GM21619 (cell line): Measurements from ENCODE around the gene RAB30.

Experiments used
- ATAC-seq: cut with Tn5 transposase; IDR thresholded peaks from one replicate; pipeline ENCODE4 v1.9.1; 2021; ENCODE audit not compliant: unreplicated experiment

Gene RAB30, protein sequence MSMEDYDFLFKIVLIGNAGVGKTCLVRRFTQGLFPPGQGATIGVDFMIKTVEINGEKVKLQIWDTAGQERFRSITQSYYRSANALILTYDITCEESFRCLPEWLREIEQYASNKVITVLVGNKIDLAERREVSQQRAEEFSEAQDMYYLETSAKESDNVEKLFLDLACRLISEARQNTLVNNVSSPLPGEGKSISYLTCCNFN

DNA sequence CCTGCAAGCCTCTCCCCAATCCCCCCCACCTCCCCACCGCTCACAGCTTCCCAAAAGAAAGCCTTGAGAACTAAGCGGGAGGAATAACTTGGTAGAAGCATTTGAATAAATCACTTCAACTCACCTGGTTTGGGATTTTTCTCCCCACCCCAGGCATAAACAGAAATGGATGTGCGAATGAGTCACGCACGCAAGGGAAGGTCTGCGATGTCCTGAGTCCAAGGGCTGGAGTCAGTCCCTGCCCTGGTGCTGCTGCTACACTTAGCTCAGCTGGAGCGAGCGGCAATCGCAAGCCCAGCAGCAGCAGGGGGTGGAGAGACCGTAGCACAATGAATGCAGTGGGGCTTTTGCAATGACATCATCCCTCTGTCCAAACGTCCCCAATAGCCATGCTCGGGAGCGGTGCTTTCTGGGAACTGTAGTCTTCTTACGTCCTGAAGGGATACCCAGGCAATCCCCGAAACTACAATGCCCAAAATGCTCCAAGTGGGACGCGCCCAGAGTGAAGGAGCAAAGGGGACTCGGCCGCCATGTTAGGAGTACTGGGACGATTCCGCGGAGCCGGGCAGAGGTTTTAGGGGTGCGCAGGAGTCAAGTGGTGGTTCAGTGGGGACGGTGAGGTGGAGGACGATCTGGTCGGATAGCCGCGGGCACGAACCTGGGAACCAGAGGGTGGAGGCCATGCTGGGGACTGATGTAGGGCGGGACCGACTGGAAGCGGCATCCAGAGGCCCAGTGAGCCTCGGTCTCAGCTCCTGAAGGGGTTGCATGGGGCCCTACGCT, at the start of gene RAB30:
Gene RAB30, minus strand, starts transcription at position 331 of the 783 bp plus-strand sequence. CDS start 74,581 bp downstream, outside the sequence.
- peak; percentile 98 for ATAC-seq

DNA sequence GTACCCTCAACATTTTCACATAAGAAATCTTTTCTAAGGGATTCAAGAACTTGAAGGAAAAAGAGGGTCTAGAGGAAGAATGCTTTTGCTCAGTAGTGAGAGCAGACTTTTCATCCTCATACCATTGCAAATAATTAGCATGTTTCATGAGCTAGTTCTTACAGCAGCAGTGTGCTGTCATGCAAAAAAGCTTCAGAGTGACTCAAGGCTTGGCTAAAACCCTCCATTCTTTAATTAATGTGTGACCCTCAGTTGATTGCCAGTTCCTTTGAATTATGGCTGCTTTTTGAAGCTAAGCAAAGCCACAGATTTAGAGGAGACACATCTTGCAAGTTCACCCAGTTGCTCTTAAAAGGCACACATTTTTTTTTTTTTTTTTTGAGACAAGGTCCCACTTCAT, 48.6 kb upstream of the RAB30 start:
- ATAC-seq = no peak

DNA sequence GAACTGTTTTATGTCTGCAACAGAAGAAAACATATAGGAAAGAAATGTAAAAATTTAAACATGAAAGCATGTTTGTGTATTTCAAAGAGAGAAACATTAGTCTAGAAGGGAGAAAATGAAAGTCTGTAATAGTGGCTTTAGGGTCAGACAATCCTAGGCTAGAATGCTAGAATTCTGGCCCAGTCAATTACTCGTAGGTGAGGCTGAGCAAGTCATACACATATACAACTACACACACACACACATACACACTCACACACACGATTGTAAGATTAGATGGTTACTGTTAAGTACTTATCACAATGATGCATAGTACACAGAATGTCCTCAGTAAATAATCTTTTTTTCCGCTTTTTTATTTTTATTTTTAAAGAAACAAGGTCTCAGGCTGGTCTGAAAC, 47.5 kb upstream of the RAB30 start:
- no peak for ATAC-seq

DNA sequence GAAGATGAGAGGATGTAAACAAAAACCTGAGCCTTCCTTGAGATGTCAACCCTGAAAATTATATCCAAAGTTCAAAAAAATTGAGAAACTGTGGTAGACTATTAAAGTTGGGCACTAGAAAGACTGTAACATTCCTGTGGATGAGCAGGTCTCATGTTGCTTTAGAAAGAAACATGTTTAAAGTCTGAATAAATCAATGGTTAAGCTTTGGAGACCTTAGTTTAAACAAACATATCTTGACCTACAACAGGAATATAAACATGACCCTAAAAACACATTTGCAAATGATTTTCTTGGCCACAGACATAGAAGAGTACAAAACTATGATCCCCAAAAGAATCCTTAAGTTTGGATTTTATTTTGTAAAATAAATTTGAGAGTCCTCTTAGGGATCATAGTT, 47.1 kb upstream of the RAB30 start:
- ATAC-seq = no peak

DNA sequence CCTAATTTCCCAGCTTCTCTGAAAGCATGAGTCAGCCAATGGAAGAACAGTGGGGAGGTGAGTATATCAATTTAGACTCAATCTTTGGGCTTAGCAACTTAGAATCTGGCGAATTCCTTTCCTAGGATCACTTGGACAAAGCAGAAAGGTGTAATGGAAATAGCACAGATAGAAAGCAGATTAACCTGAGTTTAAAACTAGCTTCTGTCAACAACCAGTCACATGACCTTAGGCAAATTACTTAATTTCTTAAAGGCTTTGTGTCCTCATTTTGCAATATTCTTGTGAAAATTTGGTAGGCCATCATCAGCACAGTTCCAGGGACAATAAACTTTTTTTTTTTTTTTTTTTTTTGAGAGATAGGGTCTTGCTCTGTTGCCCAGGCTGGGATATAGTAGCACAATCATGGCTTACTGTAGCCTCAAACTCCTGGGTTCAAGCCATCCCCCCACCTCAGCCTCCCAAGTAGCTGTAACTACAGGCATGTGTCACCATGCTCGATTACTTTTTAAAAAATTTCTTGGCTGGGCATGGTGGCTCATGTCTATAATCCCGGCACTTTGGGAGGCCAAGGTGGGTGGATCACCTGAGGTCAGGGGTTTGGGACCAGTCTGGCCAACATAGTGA, 44.4 kb upstream of the RAB30 start:
- no peak for ATAC-seq

DNA sequence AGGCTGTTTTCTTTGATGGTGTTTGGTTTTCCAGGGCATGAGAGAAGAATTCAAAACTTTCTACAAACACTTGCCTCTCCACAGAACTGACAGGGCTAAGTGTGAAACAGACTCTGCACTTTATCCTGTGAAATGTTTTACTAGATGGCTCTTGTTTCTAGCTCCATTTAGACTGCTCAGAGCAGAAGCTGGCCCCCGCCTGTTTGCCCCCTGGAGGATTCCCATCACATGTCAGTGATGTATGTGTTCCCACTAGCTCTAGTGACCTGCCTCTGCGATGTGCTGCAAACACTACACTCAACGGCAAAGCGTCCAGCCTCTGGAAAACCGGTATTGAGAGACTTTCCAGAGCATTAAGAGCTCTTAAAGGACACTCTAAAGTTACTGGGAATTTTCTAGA, 43.9 kb upstream of the RAB30 start:
- ATAC-seq = no peak

DNA sequence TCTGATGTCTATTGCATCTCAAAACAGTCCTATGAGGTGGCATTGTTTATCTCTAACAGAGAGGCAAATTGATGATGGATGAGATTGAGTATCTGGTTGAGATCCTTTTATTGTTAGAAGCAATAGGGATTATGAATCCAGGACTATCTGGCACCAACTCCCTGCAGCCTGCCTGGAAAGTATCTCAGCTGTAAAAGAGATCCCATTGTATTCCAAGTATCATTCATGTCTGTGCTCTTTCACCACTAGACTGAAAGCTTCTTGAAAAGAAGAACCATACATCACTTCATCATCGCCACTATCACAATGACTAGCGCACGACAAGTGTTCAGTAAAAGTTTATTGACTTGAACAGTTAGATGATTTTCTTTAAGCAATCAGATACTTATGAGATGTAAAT, 43.3 kb upstream of the RAB30 start:
- ATAC-seq = no peak

DNA sequence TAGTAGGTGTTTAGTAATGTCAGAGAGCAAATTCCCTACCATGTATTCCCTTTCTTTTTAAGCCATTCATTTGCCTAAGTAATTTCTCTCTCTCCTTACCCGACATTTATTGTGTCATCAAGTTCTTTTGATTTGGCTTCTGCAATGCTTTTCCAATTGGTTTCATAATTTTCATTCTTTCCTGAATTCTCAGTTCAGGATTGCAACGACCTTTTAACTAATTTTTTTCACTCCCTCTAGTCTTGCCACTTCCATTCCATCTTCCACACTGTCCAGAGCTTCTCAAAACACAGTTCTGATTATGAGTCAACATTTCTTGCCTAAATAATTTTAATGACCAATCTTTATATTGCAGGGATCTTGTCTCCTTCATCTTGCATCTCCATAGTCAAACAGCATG, 41.2 kb upstream of the RAB30 start:
- ATAC-seq = no peak

DNA sequence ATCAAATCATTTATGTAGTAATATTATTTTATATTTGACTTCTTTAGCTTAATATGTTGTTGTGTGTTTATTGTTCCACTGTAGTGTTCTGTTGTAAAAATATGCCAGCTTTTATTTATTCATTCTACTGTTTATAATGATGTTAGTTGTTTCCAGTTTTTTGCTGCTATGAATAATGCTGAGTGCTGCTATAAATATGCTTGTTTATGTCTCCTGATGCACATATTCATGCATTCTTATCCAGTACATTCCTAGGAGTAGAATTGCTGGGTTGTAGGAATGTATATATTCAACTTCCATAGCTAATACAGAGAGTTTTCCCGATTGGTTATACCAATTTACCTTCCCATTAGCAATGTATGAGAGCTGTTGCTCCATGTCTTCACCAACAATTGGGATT, 33.5 kb upstream of the RAB30 start:
- no peak for ATAC-seq

DNA sequence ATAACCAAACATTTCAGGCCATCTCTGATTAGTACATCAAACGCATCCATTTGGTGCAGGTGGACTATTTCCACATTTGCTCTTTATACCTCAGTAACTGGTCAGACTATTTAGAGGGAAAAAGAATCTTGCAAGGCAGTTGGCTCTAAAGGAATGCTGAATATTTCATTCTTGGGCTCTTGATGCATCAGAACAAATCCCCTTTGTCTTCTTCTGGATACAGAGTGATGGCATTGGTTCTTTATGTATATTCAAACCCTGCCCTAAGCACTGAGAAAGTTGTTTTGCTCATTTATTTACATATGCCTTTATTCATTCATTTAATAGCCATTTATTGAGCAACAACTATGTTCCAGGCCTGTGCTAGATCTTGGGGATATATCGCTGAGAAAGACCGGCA, 31.1 kb upstream of the RAB30 start:
- no peak for ATAC-seq

DNA sequence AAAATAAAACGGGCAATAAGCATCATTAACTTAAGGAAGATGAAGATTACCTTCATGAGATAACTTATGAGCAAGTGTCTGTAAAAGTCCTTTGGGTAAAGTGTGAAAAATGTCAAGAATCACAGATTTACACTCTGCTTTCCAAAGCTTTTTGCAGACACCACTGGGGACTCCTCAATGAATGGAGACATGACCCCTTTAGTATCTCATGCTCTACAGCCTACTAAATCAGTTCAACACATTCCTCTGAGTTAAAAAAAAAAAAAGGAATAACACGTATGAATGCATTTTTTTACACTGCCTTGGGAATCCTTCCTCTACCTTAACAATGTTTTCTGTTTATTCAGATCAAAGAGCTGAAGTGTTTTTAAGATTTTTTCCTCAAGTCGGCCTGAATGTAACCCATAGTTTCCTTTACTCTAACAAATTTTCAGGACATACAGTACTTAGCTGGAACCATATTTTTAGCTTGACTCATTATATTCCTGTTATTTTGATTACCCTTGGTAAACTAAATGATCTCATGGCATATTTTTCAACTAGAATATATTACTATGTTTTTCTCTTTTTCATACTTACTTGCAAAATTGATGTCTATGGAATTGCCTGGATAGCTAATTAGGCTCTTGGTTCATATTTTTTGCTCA, 25.9 kb upstream of the RAB30 start:
- no peak for ATAC-seq

DNA sequence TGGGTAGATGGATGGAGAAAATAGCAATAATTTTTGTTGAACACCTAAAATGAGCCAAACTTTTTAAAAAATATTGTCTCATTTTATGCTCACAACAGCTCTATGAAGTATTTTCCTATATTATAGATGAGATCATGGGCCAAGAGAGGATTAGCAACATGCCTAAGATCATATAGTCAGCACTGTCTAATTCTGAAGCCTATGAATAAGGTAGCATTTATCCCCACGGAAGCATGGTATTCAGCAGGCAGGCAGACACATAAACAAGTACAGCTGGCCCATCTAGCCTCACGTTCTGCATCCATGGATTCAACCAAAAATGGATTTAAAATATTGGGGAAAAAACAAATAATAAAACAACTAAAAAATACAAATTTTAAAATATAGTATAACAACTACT, 21.9 kb upstream of the RAB30 start:
- ATAC-seq = no peak

DNA sequence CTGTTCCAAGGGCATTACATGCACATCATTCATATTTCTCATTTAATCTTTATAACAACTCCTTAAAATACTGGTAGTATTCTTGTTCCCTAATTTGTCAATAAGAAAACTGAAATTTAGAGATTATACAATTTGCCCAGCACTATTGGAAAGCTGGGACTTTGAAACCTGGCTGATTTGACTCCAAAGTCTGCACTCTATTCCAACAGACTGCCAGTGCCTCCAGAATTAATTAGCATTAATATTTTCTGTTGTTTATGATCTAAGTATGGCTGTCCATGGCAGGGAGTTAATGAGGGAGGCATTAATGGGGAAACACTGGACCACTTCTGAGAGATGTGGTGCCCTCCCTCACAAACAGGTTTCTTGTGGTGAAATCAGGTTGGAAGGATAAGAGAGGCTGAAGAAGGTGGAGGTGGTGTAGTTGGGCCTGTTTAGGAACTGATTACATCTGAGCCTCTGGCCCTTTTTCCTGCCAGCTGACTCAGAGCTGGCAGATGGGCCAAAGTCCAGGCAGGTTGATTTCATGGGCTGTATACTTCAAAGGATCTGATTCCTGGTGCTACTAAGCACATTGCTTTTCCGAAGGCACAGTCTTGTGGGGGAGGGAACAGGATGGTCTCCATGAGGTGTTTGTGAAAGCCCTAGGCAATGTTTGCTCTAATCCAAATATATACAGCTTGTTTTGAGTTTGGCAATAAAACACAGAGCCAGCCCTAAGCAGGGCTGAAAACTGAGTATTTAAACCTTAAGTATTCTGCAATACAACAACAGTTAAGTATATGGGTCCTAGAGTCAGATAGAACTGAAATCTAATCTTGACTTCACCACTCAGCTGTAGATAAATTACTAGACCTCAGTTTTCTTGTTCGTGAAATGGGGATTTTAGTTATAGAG, 21.0 kb upstream of the RAB30 start:
- ATAC-seq = no peak

DNA sequence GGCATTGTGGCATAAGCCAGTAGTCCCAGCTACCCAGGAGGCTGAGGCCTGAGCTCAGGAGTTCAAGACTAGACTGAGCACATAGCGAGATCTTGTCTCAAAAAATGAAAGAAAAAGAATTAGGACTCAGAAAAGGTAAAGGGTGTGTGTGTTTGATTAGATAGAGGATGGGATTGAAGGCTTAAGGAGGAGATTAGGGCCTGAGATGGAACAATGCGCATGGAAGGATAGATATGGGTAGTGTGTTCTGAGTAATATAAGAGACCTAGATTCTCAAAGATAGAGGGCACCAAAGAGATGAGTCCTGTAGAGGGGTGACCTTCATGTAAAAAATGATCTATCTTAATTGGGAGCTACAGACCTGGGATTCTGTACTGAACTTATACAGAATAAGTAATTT, 17.3 kb upstream of the RAB30 start:
- ATAC-seq = no peak

DNA sequence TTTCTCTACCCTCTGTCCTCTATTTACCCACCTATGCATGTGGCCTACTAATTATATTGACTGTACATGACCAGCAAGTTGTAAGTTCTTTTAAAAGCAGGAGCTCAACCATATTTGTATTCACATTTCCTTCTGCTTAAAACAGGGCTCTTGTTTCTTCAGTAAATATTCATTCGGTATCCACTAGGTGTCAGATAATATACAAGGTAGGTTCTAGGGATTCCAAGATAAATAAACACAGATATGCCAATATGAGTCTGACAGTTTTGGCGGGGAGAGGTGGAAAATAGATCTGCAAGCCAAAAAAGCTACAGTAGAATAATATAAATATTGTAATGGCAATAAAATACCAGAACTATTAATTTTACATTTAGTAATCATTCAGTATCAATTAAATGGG, 15.3 kb upstream of the RAB30 start:
- no peak for ATAC-seq

DNA sequence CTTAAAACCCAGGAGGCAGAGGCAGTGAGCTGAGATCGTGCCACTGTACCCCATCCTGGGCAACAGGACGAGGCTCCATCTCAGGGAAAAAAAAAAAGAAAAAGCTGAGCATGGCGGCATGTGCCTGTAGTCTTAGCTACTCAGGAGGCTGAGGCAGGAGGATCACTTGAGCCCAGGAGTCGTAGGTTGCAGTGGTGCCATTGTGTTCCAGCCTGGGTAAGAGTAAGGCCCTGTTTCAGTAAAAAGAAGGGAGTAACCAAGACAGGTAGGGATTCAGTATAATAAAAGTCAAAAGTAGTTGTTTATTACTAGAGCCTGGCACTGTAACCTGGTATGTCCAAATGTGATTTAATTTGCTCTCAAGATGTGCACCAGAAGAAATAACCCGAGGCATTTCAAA, 8.1 kb upstream of the RAB30 start:
- ATAC-seq = no peak

DNA sequence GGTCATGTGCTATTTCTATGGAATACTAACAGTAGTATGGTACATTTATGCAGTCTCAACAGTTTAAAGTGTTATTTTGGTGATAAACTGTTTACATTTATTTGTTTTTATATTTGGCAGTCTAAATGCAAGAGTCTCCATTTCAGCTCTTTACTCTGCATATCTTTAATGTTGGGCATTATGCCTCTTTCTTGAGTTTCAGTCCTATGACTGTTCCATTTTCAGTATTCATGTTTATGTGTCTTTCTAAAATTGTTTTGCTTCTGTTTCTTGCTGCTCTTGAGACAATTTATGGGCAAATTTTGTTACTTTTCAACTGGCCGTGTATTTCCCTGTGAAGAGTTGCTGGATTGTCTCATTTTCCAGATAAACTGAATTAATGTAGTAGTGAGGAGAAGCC, 6.6 kb upstream of the RAB30 start:
- no peak for ATAC-seq

DNA sequence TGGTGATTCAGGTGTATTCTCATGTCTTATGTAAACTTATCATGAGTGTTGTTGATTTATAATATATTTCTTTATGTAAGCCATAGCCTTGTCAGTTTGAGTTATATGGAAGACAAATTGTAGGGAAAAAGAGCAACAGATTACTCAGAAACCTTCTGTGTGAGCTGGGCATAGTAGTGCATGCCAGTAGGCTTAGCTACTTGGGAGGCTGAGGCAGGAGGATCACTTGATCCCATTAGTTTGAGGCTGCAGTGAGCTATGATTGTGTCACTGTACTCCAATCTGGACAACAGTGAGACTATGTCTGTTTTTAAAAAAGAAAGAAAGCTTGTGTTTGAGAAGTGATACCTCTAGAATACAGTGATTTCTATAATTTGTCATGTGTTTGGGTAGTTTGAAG, 2.2 kb upstream of the RAB30 start:
- ATAC-seq = no peak

DNA sequence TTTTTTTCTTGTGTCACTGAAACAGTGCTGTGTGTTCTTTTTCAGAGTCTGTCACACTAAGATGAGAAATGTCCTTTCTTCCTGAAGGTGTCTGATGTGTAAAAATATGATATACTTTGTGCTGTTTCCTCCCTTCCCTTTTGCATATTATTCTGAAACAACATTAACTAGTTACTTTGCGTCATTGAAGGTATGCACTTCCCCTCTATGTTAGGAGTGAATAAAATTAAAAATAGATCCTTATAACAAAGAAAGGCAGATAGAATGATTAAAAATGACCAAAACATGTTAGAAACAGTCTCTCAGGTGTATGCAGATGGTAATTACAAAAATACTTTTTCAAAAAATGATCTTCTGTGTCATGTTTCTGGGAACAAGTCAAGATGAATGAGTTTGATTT, 1.6 kb upstream of the RAB30 start:
- ATAC-seq = no peak

DNA sequence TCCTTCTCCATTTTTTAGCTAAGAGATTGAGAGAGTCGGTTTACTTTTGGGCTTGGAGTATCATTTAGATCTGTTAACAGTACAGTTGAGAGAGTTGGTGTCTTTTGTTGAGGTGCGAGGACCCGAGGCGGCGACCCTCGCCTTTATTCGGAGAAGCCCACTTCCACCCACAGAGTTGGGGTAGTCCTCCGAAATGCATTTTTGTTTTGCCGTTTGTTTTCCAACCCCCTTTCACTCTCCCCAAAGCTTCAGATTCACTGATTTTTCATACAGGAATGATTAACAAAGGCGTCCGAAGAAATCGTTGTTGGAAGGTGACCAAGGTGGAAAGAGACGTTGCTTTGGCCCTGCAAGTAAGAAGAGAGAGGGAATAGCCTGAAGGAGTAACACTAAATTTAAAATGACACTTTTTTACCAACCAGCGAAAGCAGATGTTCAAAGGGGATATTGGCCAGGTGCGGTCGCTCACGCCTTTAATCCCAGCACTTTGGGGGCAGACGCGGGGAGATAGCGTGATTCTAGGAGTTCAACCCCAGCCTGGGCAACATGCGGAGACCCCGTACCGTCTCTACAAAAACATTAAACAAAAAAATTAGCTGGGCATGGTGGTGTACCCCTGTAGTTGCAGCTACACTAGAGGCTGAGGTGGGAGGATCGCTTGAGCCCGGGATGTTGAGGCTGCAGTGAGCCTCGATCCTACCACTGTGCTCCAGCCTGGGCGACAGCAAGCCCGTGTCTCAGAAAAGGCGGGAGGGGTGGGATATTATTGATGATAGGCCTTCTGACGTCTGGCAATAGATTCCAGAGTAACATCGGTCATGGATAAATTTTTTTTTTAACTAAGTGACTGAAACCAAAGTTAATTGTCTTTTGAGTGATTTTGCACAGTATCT, 899 bp upstream of the RAB30 start:
- ATAC-seq = no peak
